ENCODE measurements around the gene PLEKHA5.

GRCh38 chr12:19227880-19228210 is 98.3 kb downstream of the PLEKHA5 start:
- no peak for TF ChIP-seq POLR2A (IDR thresholded peaks at IDR 0.05)
- TF ChIP-seq CTCF (IDR thresholded peaks at IDR 0.05): no peak
- TF ChIP-seq POLR2AphosphoS5 (IDR thresholded peaks at IDR 0.05): no peak
